Glomerular visceral epithelial cell (primary cell): ENCODE measurements around the gene DUSP8.
"Not testable (repeated sequence)": the region's sequence is repeated elsewhere in the genome, so short reads cannot be mapped to it uniquely, and the experiment has no call there.

Experiments
- DNase-seq: peaks from one replicate; pipeline ENCODE4 v3.0.0-alpha.2; 2016; ENCODE audit errors: extremely low spot score

DUSP8 gene

GRCh38 chr11:1572197-1573076 lies at the start of gene DUSP8:
DUSP8 (minus strand) TSS chr11:1572271; CDS start chr11:1565826, 6,445 bp downstream.
- DNase-seq: peak; percentile 95

- no peak for DNase-seq
These were observed 47.4 kb upstream of the DUSP8 start for GRCh38 chr11:1619449-1619848.

- no peak for DNase-seq
These were observed 46.2 kb upstream of the DUSP8 start for GRCh38 chr11:1618231-1618630.

GRCh38 chr11:1608363-1608762 lies 36.3 kb upstream of the DUSP8 start, which contains the start of gene KRTAP5-3:
KRTAP5-3 (minus strand) TSS chr11:1608463; CDS start chr11:1608385, 78 bp downstream.
- no peak for DNase-seq

GRCh38 chr11:1607901-1608300 lies 35.8 kb upstream of the DUSP8 start:
- not testable (repeated sequence) for DNase-seq

- DNase-seq: peak; percentile 2
These were observed 35.2 kb upstream of the DUSP8 start for GRCh38 chr11:1607156-1607845.

GRCh38 chr11:1605923-1606322 lies 33.9 kb upstream of the DUSP8 start:
- DNase-seq: not testable (repeated sequence)

GRCh38 chr11:1604711-1605110 lies 32.6 kb upstream of the DUSP8 start:
- DNase-seq: no peak

GRCh38 chr11:1604181-1604580 lies 32.1 kb upstream of the DUSP8 start:
- no peak for DNase-seq

GRCh38 chr11:1603629-1604028 lies 31.6 kb upstream of the DUSP8 start:
- DNase-seq: no peak

GRCh38 chr11:1601663-1602062 lies 29.6 kb upstream of the DUSP8 start:
- DNase-seq: not testable (repeated sequence)

GRCh38 chr11:1600626-1601025 lies 28.6 kb upstream of the DUSP8 start:
- DNase-seq: no peak

- DNase-seq: no peak
These were observed 26.7 kb upstream of the DUSP8 start for GRCh38 chr11:1598816-1599215.

- not testable (repeated sequence) for DNase-seq
These were observed 26.3 kb upstream of the DUSP8 start for GRCh38 chr11:1598406-1598805.

GRCh38 chr11:1597994-1598380 lies 25.9 kb upstream of the DUSP8 start, which contains the start of gene KRTAP5-2:
KRTAP5-2 (minus strand) TSS chr11:1598294; CDS start chr11:1598250, 44 bp downstream.
- DNase-seq: no peak

GRCh38 chr11:1597331-1597993 lies 25.4 kb upstream of the DUSP8 start:
- no peak for DNase-seq

GRCh38 chr11:1596576-1597121 lies 24.6 kb upstream of the DUSP8 start:
- not testable (repeated sequence) for DNase-seq

- not testable (repeated sequence) for DNase-seq
These were observed 24.0 kb upstream of the DUSP8 start for GRCh38 chr11:1595994-1596575.

- DNase-seq: no peak
These were observed 20.6 kb upstream of the DUSP8 start for GRCh38 chr11:1592628-1593027.

GRCh38 chr11:1589996-1590395 lies 17.9 kb upstream of the DUSP8 start:
- no peak for DNase-seq

GRCh38 chr11:1589191-1589963 lies 17.3 kb upstream of the DUSP8 start:
- DNase-seq: not testable (repeated sequence)
